DND-41 (cell line): ENCODE measurements around the gene BCO2.

Experiments used
- ATAC-seq: fragments of 200-7000 bp; cut with Tn5 transposase; 3 replicates; pipeline ENCODE4 v1.9.1; 2021; ENCODE audit warnings: low read depth; ENCODE audit not compliant: insufficient read depth
- DNase-seq: peaks from one replicate; pipeline ENCODE4 v3.0.0-alpha.2; 2020
- H2AFZ ChIP-seq: 2 replicates; pipeline ENCODE4 v1.6.0; 2012; ENCODE audit warnings: low read depth, low read length
- H3K27ac ChIP-seq: 2 replicates; pipeline ENCODE4 v1.5.1; 2012; ENCODE audit warnings: low read length, inconsistent platforms
- H3K27me3 ChIP-seq: fragments of 200-600 bp; sonication (generic); 2 replicates; pipeline ENCODE4 v1.6.0; 2012; ENCODE audit warnings: low read length, mild to moderate bottlenecking, inconsistent platforms; ENCODE audit not compliant: insufficient read depth, poor library complexity
- H3K36me3 ChIP-seq: 2 replicates; pipeline ENCODE4 v1.5.1; 2012; ENCODE audit warnings: low read length, inconsistent platforms; ENCODE audit not compliant: insufficient read depth
- H3K4me1 ChIP-seq: 2 replicates; pipeline ENCODE4 v1.5.1; 2012; ENCODE audit warnings: mild to moderate bottlenecking, low read length; ENCODE audit not compliant: insufficient read depth
- H3K4me2 ChIP-seq: 2 replicates; pipeline ENCODE4 v1.6.0; 2012; ENCODE audit warnings: mild to moderate bottlenecking, moderate library complexity, low read length, inconsistent platforms; ENCODE audit not compliant: insufficient read depth
- H3K4me3 ChIP-seq, 2 experiments: fragments of 200-600 bp in 1 of 2; shearing (Covaris generic) in 1 of 2; 2 replicates each; pipeline ENCODE4 v1.5.1; 2012 to 2016; ENCODE audit warnings: inconsistent platforms in 2 of 2, low read length in 2 of 2, mild to moderate bottlenecking in 2 of 2, low read depth in 1 of 2, moderate library complexity in 1 of 2
- H3K79me2 ChIP-seq: 2 replicates; pipeline ENCODE4 v1.6.0; 2012; ENCODE audit warnings: low read length, inconsistent platforms; ENCODE audit not compliant: insufficient read depth
- H3K9ac ChIP-seq: 2 replicates; pipeline ENCODE4 v1.6.0; 2012; ENCODE audit warnings: low read depth, mild to moderate bottlenecking, inconsistent platforms, low read length, moderate library complexity
- H3K9me3 ChIP-seq: 2 replicates; pipeline ENCODE4 v1.5.1; 2012; ENCODE audit warnings: low read length, moderate library complexity, mild to moderate bottlenecking, inconsistent platforms; ENCODE audit not compliant: insufficient read depth, severe bottlenecking
- H4K20me1 ChIP-seq: 2 replicates; pipeline ENCODE4 v1.6.0; 2012; ENCODE audit warnings: low read length; ENCODE audit not compliant: insufficient read depth
- CTCF ChIP-seq: IDR thresholded peaks from 2 replicates; pipeline ENCODE4 v1.5.1; 2012; ENCODE audit warnings: borderline replicate concordance, low read length, moderate library complexity, mild to moderate bottlenecking; ENCODE audit not compliant: poor library complexity, severe bottlenecking; ENCODE audit errors: extremely low read depth
- EZH2 ChIP-seq: IDR thresholded peaks from 3 replicates; pipeline ENCODE4 v1.6.1; 2012; ENCODE audit warnings: borderline replicate concordance, low read depth, mild to moderate bottlenecking, moderate library complexity, low read length, inconsistent platforms; ENCODE audit not compliant: severe bottlenecking

BCO2 gene

GRCh38 chr11:112166562-112166961 is 8.8 kb upstream of the BCO2 start:
- Histone ChIP-seq H3K9ac (no peak overlapping the region), H3K79me2 (no peaks in the 10 kb centered on the region), H2AFZ (no peak overlapping the region), H3K4me2 (no peak overlapping the region), H3K4me3 (no peak overlapping the region), H4K20me1 (no peaks in the 10 kb centered on the region), H3K9me3 (no peaks in the 10 kb centered on the region), H3K27ac (no peak overlapping the region), H3K27me3 (no peaks in the 10 kb centered on the region), H3K4me1 (no peaks in the 10 kb centered on the region), H3K36me3 (no peaks in the 10 kb centered on the region)
- ATAC-seq = no peak
- no peak for DNase-seq
- TF ChIP-seq EZH2 (no peak), CTCF (no peak)

- DNase-seq (no peak), ATAC-seq (no peak)
- Histone ChIP-seq H4K20me1 (no peaks in the 10 kb centered on the region), H3K4me1 (no peaks in the 10 kb centered on the region), H3K4me3 (no peak within 1 kb of the TSS), H3K79me2 (no peaks in the 10 kb centered on the region), H3K9ac (no peak within 1 kb of the TSS), H2AFZ (no peak within 1 kb of the TSS), H3K9me3 (no peaks in the 10 kb centered on the region), H3K27ac (no peak within 1 kb of the TSS), H3K27me3 (no peaks in the 10 kb centered on the region), H3K4me2 (no peak within 1 kb of the TSS), H3K36me3 (no peaks in the 10 kb centered on the region)
- TF ChIP-seq EZH2 (no peak), CTCF (no peak)
Measured at GRCh38 chr11:112167145-112167544, 8.2 kb upstream of the BCO2 start, which contains the start of gene TEX12. Gene TEX12, plus strand, starts transcription at chr11:112167372. Its CDS starts 1,897 bp downstream, at chr11:112169269.

- DNase-seq (no peak), ATAC-seq (no peak)
- Histone ChIP-seq H4K20me1 (no peaks in the 10 kb centered on the region), H3K27me3 (no peaks in the 10 kb centered on the region), H3K4me1 (no peaks in the 10 kb centered on the region), H3K4me3 (no peak overlapping the region), H3K79me2 (no peaks in the 10 kb centered on the region), H2AFZ (no peak overlapping the region), H3K9ac (no peak overlapping the region), H3K9me3 (no peaks in the 10 kb centered on the region), H3K4me2 (no peak overlapping the region), H3K27ac (no peak overlapping the region), H3K36me3 (no peaks in the 10 kb centered on the region)
- no peak for TF ChIP-seq EZH2
- no peak for TF ChIP-seq CTCF
Measured at GRCh38 chr11:112172362-112172994, 2.8 kb upstream of the BCO2 start.

GRCh38 chr11:112173152-112173551 is 2.2 kb upstream of the BCO2 start:
- H3K9ac ChIP-seq = no peak overlapping the region
- no peaks in the 10 kb centered on the region for H3K9me3 ChIP-seq
- H3K36me3 ChIP-seq = no peaks in the 10 kb centered on the region
- TF ChIP-seq EZH2 (no peak), CTCF (no peak)
- no peak overlapping the region for H3K4me2 ChIP-seq
- no peaks in the 10 kb centered on the region for H3K27me3 ChIP-seq
- no peak overlapping the region for H2AFZ ChIP-seq
- H3K4me3 ChIP-seq = no peak overlapping the region
- H3K4me1 ChIP-seq = no peaks in the 10 kb centered on the region
- DNase-seq = no peak
- no peak overlapping the region for H3K27ac ChIP-seq
- no peak for ATAC-seq
- H3K79me2 ChIP-seq = no peaks in the 10 kb centered on the region
- H4K20me1 ChIP-seq = no peaks in the 10 kb centered on the region
